DMS53 treated with DMSO at 0.1 percent for 48 hours (cell line): ENCODE data around the gene SLC29A1.
A peak's percentile ranks its signal among the peaks of the same experiment; 100 is the strongest.

Experiments
- DNase-seq: peaks from one replicate; lab custom pipeline; 2025; ENCODE audit not compliant: unreplicated experiment; lab: John Stamatoyannopoulos, UW

The SLC29A1 gene

DNA sequence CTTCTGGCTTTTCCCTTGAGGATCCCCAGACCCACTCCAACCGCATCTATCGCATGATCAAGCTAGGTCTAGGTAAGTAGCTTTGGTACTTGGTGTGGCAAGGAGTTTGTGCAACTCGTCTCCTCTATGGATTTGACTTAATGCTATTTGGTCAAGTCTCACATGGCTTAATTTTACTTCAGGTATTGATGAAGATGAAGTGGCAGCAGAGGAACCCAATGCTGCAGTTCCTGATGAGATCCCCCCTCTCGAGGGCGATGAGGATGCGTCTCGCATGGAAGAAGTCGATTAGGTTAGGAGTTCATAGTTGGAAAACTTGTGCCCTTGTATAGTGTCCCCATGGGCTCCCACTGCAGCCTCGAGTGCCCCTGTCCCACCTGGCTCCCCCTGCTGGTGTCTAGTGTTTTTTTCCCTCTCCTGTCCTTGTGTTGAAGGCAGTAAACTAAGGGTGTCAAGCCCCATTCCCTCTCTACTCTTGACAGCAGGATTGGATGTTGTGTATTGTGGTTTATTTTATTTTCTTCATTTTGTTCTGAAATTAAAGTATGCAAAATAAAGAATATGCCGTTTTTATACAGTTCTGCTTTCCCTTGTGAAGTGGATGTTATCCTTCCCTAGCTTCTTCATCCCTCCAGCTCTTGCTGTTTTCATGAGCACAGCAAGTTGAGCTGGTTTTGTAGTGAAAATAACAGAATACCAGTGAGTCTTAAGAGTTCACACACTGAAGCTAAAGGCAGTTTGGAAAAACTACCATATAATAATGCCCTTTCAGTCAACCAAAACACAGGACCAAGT, 30.1 kb downstream of the SLC29A1 start:
- DNase-seq, result peak; percentile 38

DNA sequence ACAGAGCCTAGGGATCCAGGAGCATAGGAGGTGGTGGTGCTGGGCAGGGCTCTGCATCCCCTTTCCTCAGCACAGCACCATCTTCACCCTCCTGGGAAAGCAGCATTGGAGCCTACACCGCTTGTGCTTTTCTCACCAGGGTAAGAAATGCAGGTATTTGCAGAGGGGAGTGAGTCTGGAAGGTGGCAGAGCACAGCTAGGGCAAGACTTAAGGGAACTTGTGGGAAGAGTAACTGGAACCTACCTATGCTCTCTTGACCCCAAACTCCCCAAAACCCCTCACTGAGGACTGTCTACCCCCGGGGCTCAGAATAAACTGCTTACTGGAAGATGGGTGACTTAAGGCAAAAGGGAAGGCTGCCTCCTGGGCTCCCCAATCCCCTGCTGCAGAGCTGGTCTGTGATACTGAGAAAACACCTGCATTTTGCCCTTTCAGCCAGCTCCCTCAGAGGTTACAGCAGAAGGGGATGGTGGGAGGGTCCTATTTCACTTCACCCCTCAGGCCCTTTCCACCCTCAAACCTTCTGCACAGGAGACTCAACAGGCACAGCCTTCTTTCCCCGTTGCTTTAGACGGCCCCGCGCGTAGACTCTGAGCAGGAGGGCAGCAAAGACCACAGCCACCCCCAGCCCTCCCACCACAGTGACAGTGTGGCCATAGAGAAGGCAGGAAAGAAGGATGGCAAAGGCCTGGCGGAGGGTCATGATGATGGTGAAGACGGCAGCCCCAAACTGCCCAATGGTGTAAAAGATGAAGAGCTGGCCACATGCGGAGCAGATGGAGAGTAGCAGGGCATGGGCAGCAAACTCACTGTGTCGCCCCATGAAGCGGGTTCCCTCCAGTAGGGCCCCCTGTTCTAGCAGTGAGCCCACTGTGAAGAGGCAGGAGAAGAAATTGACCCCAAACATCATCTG, 31.1 kb downstream of the SLC29A1 start:
- no peak for DNase-seq

DNA sequence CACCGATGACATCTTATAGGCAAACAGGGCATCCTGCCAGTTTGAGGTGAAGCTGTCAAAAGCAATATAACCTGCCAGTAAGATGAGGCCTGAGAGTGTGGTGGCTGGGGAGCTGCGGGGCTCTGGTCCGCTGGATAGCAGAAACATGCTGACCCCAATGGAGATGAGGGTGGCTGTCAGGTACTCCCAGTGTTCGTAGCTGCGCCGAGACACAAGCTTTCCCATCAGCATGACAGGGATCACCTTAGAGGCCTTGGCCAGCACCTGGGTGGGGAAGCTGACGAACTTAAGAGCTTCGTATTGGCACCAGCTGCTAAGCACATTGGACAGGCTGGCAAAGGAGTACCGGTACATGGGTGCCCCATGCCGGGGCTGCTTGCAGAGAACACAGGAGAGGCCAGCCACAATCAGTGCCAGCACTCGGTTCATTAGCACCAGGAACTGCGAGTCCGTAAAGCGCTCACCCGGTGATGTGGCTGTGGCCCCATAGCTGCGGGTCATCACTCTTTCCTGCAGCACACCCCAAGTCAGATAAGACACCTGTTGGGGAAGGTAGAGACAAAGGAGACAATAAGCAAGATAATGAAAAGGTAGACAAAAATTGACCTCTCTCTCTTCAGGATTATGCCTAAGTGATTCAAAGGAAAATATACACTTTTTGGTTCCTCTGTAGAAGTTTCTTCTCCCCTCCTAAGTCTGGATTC, 31.9 kb downstream of the SLC29A1 start:
- no peak for DNase-seq

DNA sequence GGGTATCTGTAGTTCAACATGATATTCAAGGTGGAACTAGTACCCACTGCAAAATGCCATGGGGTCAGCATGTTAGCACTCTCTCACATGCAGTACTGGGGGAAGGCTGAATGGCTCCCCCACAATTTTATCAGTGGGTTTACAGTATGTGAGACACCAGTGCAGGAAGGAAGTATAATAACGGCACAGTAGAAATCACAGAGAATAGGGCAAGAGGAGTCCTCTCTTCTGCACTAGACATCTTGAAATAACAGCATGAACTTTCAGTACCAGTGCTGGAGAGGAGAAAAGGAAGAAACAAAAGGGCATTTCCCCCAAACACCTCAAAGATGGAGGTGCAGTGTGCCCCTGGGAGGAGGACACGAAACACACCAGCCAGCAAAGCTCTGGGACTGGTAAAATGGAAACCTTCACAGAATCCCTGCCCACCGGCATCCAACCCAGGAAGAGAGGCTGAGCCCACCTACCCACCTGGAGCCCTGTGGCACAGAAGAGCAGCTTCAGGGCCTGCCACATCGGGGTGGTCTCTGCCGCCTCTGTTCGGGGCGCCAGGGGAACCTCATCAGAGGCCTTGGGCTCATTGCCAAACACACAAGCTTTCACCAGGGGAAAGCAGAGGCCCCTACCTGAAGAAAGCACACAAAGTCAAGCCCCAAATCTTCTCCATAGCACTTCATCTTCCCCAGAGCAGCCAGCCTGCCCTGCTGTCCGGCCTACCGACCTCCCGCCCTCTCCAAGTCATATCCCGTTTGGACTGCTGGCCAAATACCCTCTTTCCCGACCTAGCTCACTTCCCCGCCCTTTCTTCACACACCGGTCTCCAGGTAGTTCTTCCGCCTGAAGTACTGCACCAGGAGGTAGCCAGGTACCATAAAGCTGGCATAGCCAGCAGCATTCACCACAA, 32.7 kb downstream of the SLC29A1 start:
- peak; percentile 41 for DNase-seq

DNA sequence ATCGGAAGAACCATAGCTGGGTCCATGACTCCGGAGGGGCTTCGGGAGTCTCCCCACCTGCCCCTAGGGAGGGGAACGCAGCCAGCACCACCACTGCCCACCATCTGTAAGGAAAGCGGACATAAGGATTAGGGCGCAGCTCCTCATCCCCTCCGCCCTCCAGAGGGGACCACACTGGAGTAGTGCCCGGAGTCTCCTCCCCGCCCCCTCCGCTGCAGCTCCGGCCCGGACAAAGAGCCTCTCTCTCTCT, 33.3 kb downstream of the SLC29A1 start:
- peak; percentile 41 for DNase-seq

DNA sequence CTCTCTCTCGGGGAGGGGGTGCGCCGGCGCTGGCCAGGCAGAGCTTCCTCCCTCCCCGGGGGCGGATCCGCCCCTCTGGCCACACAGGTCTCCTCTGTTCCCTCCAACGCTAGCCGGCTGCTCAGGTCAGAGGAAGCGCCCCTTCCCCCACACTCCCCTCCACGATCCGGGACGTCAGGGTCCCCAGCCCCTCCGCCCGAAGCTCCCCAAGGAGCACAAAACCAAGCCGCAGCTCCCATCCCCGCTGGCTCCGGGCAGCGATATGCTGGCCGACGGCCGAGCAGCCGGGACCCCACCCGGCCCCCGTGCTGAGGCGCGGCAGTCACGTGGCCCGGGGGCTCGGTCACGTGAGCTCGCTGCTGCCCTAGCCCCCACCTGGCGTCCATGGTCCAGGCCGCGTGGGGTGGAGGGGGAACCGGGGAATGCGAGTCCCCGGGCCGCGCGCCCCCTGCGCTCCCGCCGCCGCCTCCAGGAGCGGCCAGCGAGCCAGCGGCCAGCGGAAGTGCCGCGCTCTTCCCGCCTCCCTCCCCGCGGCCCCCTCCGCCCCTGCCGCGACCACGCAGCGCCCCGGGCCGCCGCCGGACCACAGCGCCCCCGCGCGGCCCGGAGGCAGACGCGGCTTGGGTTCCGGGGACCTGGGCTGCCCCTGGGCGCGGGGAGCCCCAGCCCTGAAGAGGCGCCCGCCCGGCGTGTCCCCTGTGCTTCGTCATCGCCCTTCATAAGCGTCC, 33.8 kb downstream of the SLC29A1 start, which contains the start of gene SLC35B2:
Gene SLC35B2, minus strand, starts transcription at position 504 of the 728 bp plus-strand sequence. Its CDS starts 118 bp downstream, at position 386.
- peak; percentile 48 for DNase-seq

DNA sequence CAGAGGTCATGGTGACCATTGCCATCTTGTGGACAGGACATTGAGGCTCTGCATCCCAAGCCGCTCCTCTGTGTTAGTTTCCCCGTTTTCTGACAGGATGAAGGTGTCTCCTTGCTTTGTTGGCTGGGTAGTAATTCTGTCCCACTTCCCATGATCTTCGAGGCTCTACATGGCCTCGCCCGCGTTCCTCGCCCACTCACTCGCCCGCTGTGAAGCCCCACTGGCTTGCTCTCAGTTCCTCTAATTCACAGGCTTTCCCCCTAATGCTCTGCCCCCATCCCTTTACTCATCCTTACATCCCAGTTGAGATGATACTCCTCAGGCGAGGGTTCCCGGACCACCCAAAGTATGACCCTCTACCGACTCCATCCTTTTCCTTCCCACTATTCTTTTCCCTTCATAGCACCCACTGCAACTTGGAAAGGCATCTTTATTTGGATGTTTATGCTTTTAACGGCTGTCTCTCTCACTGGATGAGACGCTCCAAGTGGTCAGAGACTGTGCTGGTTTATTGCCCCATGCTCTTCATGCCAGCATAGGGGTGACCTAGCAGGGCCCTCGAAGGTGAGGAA, 34.4 kb downstream of the SLC29A1 start:
- DNase-seq, result no peak

DNA sequence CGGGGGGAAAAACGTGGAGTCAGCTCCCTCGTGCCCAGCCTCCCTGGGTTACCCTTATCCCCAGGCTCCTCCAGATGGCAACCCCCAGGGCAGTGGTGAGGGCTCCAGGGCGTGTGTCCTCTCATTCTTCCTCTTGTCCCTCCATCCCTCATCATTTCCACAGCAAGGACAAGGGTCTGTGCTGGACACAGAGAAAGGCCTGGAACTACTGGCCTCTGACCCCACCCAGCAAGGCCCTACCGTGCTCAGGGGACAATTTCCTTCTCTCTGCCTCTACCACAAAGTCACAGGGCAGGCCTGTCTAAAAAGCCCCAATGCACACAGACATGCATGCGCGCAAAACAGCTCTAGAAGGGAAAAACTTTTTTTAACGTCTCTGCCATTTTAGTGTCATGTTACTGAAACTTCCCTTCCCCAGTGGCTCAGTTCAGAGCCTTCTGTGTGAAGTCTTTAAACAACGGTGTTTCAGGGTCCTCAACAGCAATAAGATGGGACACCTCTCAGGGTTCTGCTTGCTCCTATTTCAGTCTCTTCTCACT, 35.0 kb downstream of the SLC29A1 start:
- DNase-seq, result no peak

DNA sequence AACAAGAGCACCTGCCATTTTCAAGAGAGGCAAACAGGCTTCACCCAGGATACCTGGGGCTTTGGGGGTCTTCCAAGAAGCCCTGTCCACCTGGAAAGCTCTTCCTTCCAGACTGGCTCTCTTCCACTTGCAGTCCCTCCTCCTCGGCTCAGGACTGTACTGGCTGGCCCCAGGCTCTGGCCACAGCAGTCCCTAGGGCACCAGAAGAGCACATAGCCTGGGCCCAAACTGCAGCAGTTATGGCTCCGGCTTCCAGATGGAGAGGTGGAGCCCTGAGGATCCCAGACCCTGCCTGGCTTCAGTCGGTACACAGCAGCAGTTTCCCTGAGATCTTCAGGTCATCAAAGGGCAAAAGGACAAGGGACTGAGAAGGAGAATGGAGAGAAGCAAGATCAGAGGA, 35.5 kb downstream of the SLC29A1 start:
- DNase-seq, result no peak

DNA sequence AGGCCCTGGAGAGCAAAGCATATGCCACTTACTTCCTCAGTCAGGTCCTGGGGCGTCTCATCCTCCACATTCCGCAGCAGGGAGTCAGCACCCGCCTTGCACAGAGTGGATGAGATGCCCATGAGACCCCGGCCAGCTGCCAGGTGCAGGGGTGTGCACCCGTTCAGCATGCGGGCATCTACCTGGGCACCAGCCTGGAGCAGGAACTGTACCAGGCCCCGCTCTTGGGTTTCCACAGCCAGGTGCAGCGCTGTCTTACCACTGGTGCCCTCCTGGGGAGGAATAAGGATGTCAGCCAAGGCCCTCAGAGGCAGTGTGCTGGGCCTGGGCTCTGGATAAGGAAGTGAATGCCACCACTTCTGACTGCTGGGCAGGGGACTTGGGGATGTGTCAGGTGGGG, 36.6 kb downstream of the SLC29A1 start:
- no peak for DNase-seq

DNA sequence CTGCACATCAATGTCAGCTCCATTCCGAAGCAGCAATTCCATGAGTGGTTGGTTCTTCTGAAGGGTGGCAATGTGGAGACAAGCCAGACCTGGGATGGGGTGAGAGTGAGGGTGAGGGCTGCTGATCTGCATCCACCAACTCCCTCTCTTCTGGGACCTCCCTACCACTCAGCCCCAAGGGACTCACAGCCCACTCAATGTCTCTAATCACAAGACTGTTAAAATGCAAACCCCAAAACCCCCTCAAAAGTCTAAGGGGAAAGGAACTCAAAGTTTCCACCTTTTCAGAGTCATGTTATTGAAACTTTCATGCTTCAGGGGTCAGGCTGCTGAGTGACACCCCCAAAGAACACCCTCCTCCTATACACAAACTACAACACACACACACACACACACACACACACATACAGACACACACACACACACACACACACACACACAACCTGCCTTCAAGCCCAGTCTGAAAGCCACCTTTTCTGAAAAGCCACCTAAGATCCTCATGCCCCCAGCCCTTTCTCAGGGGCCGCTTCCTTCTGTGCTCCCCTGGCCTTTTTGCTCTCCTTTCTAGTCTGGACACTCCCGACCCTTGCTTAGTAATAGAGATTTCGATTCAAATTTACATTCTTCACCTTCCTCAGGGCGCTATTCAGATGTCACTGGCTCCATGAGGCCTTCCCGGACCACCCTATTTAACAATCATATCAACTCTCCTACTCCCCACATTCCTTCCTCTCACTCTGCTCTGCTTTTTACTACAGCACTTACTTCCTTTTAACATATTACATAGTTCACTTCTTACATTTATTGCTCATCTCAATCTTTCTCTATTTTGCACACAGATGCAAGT, 37.3 kb downstream of the SLC29A1 start:
- DNase-seq, result no peak

DNA sequence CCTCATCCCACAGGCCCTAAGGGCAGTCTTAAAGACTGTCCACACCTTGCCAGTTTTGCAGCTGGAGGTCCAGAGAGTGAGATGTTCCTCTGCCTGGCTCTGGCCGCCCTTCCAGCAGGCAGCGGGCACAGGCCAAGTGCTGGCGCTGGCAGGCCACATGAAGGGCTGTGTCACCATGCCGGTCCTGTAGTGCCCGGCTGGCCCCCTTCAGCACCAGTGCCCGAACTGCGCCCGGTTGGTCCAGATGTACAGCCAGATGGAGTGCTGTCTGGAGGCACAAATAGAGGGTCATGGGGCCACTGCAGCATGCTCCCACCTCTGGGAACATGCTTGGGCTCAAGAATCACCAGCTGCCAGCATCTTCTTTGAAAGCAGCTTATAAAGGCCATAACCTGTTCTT, 38.2 kb downstream of the SLC29A1 start:
- DNase-seq, result no peak

DNA sequence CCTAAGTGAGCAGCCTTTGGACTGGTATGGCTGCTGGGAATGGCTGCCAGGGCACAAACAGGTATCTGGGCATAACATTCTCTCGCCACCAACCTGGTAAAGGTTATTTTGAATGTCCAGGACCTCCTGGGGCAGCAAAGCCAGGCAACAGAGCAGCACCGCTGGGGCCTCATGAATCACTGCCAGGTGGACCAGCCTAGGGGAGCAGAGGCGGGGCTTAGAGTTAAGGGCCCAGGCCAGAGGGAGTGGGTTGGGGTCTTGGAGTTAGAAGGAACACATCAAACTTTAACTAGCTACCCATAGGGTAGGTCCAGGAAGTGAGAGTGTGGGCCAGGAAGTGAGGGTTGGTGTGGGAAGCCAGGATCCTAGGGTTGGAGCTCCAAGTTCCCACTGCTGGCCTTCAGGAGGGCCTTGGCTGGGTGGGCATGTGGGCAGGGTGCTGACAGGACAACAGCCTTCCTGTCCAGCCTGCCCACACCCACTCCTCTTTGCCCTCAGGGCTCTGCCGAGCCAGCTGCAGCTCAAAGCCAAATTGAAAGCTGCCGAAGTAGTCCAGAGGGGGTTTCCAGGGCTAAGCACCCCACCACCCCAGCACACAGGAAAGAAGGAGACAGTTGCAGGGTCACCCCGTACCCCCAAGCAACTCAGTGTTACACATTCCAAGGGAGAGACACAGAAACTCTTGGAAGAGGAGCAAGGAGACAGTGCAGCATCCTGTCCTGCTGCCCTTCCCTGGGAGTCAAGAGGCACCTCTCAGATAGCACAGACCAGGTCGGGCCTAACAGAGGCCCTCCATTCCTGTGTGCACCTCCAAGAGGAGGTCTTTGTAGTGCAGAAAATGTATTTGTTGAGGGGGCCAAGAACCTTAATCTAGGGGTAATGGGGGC, 39.3 kb downstream of the SLC29A1 start:
- no peak for DNase-seq

DNA sequence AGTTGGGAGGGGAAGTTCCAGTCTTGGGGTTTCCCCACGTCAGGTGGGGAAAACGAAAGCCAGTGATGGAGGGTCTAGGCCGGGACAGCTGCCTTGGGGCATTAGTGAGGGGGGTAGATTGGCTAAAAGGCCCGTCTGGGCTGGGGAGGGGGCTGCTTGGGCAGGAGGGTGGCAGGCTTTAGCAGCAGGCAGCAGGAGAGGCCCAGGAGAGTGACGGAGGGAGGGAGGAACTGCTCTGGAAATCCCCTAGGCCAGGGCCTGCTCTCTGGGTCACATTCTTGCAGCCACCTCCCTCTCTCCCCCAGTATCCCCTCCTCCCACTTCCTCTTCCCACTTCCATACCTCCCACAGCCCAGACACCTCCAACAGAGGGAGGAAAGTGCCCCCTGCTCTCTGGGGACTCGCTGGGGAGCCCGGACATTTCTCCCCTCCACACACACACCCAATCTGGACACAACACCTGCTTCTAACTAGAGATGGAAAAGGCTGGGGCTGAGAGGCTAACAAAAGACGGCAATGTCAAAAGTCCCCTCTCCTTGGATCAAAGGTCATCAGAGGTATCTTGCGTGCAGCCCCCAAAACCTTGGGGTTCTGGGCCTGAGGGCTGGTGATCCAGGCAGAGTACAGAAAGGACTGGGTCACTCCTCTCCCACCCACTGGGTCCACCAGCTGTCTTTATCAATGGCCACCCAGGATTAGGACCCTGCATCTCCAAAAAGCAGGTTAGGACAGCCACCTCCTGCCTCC, 40.1 kb downstream of the SLC29A1 start:
- no peak for DNase-seq

DNA sequence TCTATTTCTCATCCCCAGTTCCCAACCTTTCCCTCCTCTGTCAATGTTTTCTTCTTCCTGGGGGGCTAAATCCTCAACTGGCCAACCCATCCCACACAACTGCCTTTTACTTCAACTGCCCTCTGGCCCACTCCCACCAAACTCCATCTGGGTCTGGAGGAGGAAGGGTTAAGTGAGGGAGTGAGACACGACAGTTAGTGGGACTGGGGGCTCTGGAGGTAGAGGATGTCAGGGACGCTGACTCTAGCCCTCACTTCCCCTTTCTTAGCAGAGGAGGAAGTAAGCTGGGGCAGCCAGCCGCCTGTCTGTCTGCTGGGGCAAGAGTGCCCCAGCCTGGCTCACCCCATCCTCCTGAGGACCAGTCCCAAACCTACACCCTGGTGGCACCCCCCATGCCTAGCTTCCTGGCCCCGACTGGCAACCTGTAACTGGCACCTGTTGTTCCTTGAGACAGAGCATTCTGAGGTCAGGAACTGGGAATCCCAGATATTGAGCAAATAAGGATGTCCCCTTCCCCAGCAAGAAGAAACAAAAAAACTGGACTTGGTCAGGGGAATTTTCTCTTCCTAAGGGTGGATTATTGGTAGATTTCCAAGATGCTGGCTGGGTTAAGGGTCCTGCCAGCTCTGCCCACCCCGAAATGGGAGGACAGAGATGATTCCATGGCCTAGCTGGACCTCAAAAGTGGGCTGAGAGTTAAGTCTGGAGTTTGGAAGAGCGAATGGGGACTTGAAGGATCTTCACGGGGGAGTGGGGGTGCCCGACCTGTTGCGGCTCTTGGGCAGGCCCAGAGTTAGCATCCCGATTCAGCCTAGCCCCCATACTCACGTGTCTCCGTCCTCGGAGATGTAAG, 41.0 kb downstream of the SLC29A1 start:
- DNase-seq, result no peak
